ENCODE measurements around the gene SLC38A10. TPM values are rescaled to one million over a fixed set of nuclear protein-coding genes. Genes with fewer than 3 reads are reported as not detected.

SLC38A10 gene
- total RNA-seq, 1 donor from 2014 or later, result 87.3 TPM

DNA sequence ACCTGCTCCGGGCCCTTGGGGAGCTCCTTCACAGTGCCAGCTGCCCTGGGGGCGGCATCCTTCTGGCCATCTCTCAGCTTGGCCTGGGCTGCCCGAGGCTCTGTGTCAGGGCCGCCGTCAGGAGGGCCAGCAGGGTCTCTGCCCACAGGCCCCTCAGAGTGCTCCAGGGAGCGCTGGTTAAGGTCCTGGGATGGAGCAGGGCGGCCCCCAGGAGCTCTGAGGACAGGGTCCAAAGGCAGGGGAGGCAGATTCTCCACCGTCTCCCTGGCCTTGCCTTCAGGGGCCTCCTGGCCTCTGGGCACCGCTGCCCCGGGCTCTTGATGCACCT, 48.8 kb downstream of the SLC38A10 start:
- H3K4me1 ChIP-seq, result no peaks in the 10 kb centered on the region
- no peak overlapping the region for H3K4me3 ChIP-seq
- TF ChIP-seq, protein P1, sequence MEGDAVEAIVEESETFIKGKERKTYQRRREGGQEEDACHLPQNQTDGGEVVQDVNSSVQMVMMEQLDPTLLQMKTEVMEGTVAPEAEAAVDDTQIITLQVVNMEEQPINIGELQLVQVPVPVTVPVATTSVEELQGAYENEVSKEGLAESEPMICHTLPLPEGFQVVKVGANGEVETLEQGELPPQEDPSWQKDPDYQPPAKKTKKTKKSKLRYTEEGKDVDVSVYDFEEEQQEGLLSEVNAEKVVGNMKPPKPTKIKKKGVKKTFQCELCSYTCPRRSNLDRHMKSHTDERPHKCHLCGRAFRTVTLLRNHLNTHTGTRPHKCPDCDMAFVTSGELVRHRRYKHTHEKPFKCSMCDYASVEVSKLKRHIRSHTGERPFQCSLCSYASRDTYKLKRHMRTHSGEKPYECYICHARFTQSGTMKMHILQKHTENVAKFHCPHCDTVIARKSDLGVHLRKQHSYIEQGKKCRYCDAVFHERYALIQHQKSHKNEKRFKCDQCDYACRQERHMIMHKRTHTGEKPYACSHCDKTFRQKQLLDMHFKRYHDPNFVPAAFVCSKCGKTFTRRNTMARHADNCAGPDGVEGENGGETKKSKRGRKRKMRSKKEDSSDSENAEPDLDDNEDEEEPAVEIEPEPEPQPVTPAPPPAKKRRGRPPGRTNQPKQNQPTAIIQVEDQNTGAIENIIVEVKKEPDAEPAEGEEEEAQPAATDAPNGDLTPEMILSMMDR (IDR thresholded peaks at IDR 0.05), result no peak
- H3K27ac ChIP-seq, result no peak overlapping the region
- ATAC-seq (no peak), DNase-seq (no peak)
- H3K9me3 ChIP-seq, result no peaks in the 10 kb centered on the region
- H3K27me3 ChIP-seq, result no peaks in the 10 kb centered on the region
- H3K36me3 ChIP-seq, result peaks cover 25% of the 10 kb centered on the region
- intact Hi-C loops (cut with DNase I), result no loop called here

DNA sequence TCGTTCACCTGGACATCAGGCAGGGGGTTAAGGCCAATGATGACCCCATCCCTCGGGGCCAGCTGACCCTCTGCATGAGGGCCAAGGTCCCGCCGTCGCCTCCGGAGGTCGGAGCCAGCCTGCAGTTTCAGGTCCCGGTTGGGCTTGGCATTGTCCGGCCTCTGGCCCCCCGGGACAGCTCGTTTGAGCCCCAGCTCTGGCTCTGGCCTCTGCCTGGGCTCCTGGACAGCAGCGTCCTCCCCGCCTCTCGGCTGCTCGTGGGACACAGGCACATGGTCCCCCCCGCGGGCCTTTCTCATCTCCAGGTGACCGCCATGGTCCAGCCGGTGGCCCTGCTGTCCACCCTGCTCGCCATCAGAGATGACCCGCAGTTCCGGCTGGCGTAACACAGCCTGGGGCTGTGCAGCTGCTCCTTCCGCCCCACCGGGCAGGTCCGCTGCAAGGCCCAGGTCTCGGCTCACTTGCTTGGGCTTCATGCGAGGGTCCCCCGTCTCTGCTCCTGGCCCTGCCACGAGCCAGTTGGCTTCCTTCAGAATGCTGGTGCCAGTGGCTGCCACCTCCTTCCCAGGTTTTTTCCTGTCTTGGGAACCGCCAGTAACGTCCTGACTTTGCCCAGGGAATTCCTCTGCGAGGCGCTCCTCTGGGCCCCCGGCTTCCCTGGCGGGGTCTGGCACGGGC, 49.3 kb downstream of the SLC38A10 start:
- intact Hi-C loops (cut with DNase I), result no loop called here
- H3K4me3 ChIP-seq, result no peak overlapping the region
- ATAC-seq (no peak), DNase-seq (no peak)
- TF ChIP-seq, protein P1 (IDR thresholded peaks at IDR 0.05), result no peak
- H3K27ac ChIP-seq, result no peak overlapping the region
- H3K27me3 ChIP-seq, result no peaks in the 10 kb centered on the region
- no peaks in the 10 kb centered on the region for H3K9me3 ChIP-seq
- no peaks in the 10 kb centered on the region for H3K4me1 ChIP-seq
- peaks cover 20% of the 10 kb centered on the region for H3K36me3 ChIP-seq

DNA sequence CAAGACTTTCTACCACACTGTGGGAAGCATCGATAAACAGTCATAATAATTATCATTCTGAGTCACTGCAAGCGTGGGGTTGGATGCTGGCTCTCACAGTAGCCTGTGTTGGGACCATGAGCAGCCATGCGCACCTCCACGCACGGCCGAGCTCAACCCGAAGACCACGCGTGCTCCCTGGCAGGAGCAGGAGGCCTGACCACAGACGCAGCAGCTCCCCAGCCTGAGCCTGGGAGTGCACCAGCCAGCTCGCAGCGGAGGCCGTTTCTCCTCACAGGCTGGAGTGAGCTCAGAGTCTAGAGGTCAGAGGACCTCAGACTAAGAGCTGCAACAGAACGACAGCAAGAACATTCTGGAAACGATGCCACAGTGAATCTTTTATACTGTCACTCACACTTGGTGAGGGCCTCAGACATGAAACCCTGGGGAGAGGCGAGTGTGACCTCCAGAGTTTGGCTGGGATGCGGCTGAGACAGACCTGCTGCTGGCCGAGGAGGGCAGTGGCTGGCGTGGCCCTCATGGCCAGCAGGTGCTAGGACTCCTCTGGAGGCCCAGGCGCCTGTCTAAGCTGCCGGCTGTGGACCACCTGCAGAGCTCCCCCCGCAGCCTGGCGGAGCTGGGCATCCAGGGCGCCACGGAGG, 50.0 kb downstream of the SLC38A10 start:
- intact Hi-C loops (cut with DNase I), result no loop called here
- ATAC-seq, result no peak
- TF ChIP-seq, protein P1 (IDR thresholded peaks at IDR 0.05), result no peak
- H3K9me3 ChIP-seq, result no peaks in the 10 kb centered on the region
- H3K4me1 ChIP-seq, result peaks cover 2% of the 10 kb centered on the region
- H3K27ac ChIP-seq, result no peak overlapping the region
- no peak overlapping the region for H3K4me3 ChIP-seq
- DNase-seq, result no peak
- peaks cover 13% of the 10 kb centered on the region for H3K36me3 ChIP-seq
- no peaks in the 10 kb centered on the region for H3K27me3 ChIP-seq

DNA sequence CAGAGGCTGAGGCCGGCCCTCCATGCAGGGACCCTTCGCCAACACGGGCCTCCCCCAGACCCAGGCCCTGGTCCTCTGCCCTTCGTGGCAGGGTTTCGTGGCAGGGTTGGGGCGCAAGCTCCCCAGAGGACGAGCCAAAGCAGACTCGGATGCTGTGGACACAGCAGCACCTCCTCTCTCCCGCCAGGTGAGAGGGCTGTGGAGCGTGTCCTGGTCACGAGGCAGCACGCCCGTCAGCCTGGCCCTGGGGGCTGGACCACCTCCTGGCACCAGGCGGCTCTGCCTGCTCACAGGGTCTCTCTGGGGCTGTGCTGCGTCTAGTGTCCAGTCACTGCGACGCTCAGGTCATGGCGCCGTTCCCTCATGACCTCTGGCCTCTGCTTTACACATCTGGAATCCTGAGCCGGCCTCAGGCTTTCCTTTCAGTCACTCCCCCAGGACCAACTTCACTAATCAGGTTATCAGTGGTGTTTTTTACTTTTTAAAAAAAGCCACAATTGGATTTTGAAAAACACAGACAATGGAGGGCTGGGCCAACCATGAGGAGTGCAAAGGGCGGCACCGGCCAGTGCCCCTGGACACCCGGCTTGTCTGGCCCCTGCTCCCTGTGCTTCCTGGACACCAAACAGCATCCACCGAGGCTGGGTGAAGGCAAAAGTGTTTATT, 50.6 kb downstream of the SLC38A10 start:
- H3K9me3 ChIP-seq, result no peaks in the 10 kb centered on the region
- no peak overlapping the region for H3K4me3 ChIP-seq
- TF ChIP-seq, protein P1 (IDR thresholded peaks at IDR 0.05), result no peak
- peaks cover 7% of the 10 kb centered on the region for H3K36me3 ChIP-seq
- no peak for DNase-seq
- no peak overlapping the region for H3K27ac ChIP-seq
- H3K4me1 ChIP-seq, result peaks cover 6% of the 10 kb centered on the region
- no peak for ATAC-seq
- no peaks in the 10 kb centered on the region for H3K27me3 ChIP-seq
- intact Hi-C loops (cut with DNase I), result no loop called here

- no peak for DNase-seq
- Histone ChIP-seq H3K4me3 (no peak overlapping the region), H3K27me3 (no peaks in the 10 kb centered on the region), H3K4me1 (peaks cover 6% of the 10 kb centered on the region), H3K36me3 (peaks cover 6% of the 10 kb centered on the region), H3K27ac (no peak overlapping the region), H3K9me3 (no peaks in the 10 kb centered on the region)
- intact Hi-C loops (cut with DNase I), result no loop called here
- no peak for ATAC-seq
- TF ChIP-seq, protein P1 (IDR thresholded peaks at IDR 0.05), result no peak
These were observed 51.8 kb downstream of the SLC38A10 start for GRCh38 chr17:81243333-81243664.

Measured in upper lobe of right lung (tissue), 1 donor.